GM19328 (cell line): Measurements from ENCODE around the gene PKLR.
"Not testable (repeated sequence)": the region's sequence is repeated elsewhere in the genome, so short reads cannot be mapped to it uniquely, and the experiment has no call there.

Experiments
- ATAC-seq: cut with Tn5 transposase; IDR thresholded peaks from one replicate; pipeline ENCODE4 v1.9.1; 2021; ENCODE audit warnings: mild to moderate bottlenecking, moderate library complexity; ENCODE audit not compliant: unreplicated experiment

PKLR gene

DNA sequence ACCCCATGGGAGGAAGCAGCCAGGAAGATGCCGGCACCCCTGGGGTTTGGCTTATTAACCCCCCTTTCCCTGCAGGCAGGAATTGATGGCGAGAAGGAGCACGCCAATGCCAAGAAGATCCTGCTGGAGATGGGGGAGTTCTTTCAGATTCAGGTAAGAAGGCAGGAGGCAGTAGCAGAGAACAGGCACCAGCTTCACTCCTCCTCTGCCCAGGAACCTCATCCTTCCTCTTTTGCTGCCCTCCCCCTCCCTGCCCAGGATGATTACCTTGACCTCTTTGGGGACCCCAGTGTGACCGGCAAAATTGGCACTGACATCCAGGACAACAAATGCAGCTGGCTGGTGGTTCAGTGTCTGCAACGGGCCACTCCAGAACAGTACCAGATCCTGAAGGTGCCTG is 18.3 kb upstream of the PKLR start:
- no peak for ATAC-seq

DNA sequence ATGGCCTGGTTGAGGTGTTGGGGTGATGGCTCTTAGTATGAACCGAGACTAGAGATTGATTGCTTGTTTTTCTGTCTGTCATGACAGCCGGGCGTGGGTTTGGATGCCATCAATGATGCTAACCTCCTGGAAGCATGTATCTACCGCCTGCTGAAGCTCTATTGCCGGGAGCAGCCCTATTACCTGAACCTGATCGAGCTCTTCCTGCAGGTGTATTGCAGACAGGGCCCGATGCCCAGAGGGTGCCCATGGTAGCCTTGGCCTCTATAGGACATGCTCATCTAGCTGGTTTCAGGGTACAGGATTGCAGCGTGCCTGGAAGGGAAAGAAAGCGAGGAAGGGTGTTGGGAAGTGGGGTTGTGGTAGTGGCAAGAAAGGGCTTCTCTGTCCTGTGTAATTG is 16.8 kb upstream of the PKLR start:
- ATAC-seq, result no peak

DNA sequence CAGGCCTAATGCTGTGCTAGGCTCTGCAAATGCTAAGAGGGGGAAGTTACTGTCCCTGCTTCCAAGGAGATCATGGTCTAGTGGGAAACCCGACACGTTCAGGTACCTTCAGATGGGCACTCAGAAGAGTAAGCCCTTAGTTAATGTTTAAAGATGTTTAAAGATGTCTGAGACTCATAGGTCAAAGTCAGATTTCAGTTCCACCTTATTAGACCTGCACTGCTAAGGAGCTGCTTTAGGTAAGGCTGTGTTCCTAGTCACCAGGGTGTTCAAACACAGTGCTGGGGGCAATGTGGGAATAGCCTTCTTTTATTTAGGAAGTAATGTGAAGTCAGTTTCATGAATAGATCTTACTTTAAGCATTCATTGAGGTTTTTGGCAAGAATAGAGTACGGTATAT is 15.7 kb upstream of the PKLR start:
- no peak for ATAC-seq

DNA sequence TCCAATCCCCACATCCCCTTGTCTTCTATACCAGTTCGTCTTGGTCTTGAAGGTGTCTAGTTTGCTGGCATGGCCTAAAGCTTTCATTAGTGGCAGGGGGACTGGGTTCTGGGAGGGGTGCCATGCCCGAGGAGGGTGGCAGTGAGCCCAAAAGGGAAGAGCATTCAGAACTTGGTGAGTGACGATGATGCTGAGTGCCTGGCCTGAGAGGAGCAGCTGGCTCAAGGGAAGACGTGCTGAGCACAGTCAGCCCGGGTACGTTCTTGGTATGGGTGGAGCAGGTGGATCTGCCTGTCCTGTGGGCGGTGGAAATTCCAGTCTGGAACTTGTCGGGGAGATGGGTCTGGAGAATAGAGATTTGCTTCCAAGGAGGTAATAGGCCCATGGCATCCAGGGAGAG is 12.0 kb upstream of the PKLR start:
- ATAC-seq, result no peak

DNA sequence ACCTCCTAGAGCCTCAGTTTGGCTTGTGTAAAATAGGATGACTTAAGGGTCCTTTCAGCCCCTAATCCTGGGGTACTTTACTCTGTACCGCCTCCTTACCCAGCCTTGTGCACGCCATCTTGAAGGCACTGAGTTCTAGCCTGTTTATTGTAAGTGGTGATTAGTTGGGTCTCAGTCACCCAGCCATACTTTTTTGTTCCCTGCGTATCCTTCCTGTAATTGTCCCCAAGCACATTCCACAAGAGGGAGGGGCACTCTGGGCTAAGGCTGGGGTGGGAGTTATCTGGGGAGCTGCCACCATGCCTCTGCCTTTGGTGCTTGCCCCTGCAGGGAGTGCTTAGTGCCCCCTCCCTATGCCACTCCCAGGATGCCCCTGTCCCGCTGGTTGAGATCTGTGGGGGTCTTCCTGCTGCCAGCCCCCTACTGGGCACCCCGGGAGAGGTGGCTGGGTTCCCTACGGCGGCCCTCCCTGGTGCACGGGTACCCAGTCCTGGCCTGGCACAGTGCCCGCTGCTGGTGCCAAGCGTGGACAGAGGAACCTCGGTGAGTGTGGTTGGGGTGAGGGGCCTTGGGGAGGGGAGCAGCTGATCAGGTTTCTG is 8.3 kb upstream of the PKLR start:
- ATAC-seq, result no peak

DNA sequence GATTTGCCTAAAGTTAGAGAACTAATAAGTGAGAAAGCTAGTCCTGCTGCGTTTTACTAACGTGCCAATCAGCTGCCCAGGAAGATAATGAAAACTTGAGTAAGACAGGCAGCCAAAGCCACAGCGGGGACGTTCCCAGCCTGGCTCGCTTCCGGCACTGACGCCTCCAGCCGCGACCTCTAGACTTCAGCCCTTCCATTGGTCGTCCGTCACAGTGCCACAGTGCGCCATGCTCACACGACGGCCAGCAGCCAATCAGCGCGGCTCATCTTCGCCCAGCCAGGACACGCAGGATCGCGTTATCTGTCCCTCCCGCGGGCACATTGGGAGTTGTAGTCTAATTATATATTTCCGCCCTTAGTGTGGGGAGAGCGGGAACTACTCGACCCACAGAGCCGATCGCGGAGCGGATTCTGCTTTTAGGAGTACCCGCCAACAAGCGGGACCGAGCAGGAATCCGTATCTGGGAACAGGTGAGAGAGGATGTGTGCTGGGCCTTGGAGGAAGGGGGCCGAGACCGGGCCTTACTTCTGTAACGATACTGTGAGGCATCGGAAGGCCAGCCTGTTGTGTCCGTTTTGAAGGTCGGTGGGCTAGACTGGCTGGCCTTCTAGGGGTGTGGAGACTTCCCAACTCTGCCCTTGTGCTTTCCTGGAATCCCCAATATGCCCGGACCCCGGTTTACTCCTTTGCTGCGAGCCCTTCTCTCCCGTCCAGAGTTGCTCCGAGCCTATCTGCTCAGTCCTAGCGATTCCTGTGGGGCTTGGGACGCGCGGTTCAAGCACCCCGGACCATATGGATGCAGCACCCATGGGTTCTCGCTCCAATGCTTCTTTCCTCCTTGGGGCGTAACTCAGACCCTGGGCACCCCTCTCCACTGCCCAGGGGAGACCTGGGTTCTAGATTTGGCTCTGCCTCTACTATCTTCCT is 7.5 kb upstream of the PKLR start, which contains the start of gene FDPS:
Gene FDPS, plus strand, starts transcription at position 374 of the 930 bp plus-strand sequence. CDS start 924 bp downstream, outside the sequence.
- ATAC-seq, result peak; percentile 95

DNA sequence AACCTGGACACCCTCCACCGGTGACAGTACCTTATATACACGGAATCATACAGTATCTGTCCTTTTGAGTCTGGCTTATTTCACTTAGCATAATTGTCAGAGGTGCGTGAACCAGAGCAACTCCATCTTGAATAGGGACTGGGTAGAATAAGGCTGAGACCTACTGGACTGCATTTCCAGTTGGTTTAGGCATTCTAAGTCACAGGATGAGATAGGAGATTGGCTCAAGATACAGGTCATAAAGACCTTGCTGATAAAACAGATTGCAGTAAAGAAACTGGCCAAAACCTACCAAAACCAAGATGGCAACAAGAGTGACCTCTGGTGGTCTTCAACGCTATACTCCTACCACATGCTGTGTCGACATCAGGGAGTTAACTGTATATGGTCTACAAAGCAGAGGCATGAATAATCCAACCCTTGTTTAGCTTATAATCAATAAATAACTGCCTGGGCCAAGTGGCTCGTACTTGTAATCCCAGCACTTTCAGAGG is 6.1 kb upstream of the PKLR start:
- ATAC-seq, result no peak

DNA sequence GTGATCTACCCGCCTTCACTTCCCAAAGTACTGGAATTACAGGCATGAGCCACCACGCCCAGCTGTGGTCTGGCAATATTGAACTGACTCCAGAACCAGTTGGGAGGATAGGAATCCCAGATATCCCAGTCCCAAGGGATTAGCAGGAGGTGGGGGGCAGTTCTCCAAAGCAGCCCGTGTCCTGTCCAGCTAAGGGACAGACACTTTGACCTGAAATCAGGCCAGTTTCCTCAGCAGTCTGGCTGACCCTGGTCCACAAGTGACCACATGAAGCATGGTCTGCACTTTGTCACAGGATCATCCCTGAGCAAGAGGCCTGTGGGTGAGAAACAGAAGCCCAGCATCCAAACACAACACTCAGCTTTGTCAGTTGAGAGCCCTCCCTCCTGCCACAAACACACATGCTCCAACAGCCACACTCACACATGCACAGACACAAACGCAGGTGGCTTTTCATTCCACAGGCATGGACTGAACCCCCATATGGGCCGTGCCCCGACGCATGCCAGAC is 4.7 kb upstream of the PKLR start:
- no peak for ATAC-seq

DNA sequence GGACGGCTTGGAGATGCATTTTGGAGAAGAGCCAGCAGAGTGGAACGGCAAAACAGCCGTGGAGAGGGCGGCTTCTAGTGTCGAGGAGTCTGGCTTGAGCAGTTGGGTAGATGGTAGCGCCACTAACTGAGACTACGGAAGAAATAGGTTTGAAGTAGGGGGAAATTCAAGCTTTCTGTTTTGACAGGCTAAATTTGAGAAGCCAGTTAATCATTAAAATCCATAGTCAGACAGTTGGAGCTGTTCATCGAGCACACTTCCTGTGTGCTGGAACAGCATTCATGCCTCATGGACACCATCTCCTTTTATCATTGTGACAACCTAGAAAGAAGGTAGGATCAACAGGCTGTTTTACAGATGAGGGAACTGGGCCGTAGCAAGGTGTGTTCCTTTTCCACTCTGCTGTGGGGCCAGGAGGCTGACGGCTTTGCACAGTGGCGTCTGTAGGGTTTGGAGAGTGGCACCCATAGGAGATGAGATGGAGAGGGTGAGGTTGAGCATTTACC is 3.4 kb upstream of the PKLR start:
- no peak for ATAC-seq

DNA sequence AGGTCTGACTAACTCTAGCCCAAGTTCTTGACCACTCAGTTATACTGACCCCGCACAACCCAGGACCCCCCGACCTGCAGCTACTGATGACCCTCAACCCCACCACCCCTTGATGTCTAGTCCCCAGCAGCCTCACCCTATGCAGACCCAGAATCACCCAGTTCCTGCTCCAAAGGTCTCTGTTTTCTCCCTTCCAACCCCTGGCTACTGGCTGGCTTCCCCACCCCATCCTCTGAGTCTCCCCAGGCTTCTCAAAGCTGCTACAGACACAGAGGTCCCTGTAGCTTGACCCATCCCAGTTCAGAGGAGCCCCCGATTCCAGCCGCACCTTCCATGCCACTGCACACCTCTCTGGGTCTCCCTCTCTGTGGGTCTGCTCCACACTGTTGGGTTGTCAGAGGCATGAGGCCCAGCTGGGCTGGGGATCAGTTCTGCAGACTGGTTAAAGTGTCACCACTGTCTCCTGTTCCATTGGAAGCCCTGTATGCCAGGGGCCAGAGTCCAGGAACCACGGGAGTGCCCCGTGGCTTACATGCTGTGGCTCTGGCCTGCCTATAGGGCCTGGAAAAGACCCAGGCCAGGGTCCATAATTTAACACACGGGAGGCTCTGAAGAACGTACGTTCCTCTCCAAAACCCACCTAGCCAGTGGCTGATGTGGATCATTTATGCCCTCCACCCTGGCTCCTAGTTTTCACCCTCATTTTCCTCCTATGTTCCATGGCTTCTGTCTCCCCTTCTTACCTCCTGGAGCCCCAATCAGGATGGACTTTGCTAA is 497 bp downstream of the PKLR start:
- ATAC-seq, result no peak

DNA sequence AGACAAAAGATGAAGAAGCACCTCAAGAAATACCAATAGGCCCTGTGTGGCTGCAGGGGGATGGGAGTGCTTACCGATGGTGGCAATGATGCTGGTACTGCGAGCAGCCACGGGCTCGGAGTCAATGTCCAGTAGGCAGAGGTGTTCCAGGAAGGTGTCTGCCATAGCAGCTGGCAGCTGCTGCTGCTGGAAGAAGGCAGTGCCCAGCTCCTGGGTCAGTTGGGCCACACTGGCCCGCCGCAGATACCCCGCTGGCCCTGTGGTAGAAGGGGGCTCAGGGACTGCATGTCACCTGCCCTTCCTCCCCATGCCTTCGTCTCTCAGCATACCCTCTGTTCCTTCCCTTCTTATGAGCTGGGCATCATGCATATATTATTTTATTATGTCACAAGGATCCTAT is 1.2 kb downstream of the PKLR start:
- no peak for ATAC-seq

DNA sequence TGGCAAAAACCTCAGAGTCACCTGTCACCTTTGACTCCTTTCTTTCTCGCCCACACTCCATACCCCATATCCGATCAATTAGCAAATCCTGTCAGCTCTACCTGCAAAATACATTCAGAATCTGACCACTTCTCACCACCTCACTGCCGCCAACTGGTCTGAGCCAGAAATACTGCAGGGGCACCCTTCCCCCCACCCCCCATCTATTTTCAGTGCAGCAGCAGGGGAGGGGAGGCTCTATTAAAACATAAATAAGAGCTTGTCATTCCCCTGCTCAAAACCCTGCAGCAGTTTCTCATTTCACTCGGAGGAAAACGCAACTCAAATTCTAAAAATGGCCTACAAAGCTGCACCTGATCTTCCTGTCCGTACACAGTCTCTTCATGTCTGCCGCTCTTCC is 3.9 kb downstream of the PKLR start:
- ATAC-seq, result no peak

DNA sequence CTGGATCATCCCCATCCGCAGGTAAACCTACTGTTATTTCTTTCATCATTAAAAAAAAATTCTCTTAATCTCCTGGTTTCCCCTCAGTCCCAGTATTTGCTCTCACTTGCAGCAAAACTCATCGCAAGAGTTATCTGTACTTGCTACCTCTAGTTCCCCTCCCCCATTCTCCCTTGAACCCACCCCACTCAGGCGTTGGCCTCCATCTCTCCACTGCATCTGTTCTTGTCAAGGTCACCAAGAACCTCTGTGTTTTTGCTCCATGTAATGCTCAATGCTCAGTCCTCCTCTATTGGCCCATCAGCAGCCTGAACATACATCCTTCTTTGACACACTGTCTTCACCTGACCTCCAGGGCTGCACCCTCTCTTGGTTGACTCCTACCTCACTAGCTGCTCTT is 4.6 kb downstream of the PKLR start:
- no peak for ATAC-seq

DNA sequence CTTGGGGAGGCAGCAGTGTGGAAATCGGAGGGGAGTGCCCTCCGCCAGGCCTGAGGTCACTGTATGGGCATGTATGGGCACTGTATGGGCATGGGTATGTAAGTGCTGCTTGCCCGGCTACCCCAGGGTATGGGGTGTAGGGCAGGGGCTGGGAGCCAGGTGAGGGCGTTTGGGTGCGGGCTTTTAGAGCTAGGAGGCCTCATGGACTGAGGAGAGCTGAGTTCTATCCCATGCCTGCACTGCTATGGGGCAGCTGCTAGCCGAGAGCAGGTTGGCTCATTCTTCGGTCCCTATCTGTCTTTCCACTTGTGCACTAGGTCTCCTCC is 5.3 kb downstream of the PKLR start:
- no peak for ATAC-seq

DNA sequence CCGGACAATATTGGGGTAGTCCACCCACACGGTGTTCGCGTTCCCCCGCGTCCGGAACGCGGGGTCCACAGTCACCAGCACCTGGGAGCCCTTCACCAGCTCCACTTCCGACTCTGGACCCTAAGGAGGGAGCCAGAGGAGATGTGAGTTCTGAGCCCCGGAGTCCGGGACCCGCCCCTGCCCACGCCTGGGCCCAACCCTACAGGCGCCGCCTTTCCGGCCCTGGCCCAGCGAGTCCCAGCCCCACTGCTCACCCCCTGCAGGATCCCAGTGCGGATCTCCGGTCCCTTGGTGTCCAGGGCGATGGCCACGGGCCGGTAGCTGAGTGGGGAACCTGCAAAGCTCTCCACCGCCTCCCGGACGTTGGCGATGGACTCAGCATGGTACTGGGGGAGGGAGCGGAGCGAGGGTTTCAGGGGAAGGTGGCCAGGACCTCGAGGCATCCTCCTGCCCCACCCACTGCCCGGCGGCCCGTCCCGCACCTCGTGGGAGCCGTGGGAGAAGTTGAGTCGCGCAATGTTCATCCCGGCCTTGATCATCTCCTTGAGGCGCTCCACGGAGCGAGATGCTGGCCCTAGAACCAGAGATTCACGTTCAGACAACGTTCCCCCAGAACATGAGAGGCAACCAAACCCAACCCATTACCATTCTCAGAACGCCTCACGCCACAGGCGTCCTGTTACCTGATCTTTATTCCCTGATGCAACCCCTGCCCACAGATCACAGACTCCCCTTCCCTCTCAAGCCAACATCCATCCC is 5.9 kb downstream of the PKLR start:
- no peak for ATAC-seq

DNA sequence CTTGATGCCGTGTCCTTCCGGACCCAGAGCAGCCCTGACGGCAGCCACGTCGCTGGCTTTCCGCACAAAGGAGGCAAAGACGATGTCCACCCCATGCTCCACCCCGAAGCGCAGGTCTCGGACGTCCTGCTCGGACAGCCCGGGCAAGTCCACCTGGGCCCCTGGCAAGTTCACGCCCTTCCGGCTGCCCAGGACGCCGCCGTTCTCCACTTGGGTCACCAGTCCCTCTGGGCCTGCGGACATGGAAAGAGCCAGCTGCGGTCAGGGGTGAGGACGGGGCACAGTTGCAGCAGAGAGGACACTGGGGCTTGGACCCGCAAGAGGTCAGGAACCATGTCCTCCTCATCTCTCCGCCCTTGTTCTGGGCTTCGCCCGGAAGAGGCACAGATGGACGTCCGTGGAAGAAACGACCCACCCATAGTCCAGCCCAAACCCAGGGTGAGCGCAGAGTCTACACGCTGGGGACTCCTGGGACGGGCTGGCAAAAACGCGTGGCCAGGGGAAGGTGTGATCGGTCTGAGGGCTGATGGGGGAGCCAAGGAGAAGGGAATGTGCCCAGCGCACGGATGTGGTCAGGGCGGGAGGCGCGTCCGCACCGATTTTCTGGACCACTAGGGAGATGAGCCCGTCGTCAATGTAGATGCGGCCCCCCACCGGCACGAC is 6.6 kb downstream of the PKLR start:
- no peak for ATAC-seq

DNA sequence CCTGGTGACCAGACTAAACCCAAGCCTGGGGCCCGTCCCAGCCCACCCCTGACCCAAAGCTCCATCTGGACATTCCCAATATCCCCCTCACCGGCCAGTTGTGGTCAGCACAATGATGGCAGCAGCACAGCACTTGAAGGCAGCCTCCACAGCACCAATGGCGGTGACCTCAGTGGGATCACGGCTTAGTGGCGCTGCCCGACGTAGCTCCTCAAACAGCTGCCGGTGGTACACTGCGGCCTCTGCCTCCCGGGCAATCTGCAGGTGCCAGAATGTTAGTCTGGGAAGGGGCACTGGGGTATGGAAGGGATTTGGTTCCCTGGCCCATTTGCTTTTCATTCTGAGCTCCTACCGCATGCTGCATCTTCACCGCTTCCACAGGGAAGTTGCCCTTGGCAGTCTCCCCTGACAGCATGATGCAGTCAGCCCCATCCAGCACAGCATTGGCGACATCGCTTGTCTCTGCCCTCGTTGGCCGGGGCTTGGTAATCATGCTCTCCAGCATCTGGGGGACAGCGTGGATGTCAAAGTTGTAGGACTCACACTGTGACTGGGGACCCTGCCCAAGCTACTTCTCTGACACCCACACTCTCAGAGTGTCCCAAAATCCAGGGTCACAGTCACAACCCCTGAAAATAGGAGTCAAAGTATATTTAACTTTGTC is 8.0 kb downstream of the PKLR start:
- ATAC-seq, result no peak

DNA sequence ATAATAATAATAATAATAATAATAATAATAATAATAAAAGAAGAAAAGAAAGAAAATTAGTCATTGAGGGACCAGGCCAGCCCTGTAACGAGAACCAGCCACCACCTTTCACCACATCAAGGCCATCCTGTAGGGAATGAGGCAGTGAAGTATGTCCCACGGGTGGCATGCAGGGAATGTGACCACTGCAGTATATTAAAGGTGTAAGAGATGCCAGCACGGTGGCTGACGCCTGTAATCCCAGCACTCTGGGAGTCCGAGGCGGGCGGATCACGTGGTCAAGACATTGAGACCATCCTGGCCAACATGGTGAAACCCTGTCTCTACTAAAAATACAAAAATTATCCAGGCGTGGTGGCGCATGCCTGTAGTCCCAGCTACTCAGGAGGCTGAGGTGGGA is 10.2 kb downstream of the PKLR start:
- not testable (repeated sequence) for ATAC-seq

DNA sequence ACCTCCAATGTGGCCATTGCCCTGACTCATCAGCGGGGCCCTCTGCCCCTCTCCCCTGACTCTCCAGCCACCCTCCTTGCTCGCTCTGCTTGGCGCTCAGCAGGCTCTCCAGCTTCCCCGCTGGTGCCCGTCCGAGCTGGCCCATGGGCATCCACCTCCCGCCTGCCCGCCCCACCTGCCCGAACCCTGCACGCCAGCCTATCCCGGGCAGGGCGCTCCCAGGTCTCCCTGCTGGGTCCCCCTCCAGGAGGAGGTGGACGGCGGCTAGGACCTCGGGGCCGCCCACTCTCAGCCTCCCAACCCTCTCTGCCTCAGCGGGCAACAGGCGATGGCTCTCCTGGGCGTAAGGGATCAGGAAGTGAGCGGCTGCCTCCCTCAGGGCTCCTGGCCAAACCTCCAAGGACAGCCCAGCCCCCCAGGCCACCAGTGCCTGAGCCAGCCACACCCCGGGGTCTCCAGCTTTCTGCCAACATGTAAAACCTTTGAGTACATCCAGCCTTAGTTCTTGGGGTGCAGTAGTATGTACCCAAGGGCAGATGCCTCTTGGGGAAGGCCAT is 13.2 kb downstream of the PKLR start:
- ATAC-seq, result no peak
